ENCODE data around the gene TCN1.

- TF ChIP-seq CTCF (conservative IDR thresholded peaks at IDR 0.05; ENCODE audit: low read depth, low read length): no peak
- TF ChIP-seq EZH2 (IDR thresholded peaks at IDR 0.05; ENCODE audit: borderline replicate concordance, low read depth, low read length, poor library complexity, severe bottlenecking): no peak
These were observed 6.6 kb downstream of the TCN1 start for GRCh38 chr11:59859673-59860072.
